Raji (cell line): Measurements from ENCODE around the gene SGK2.

Experiments
- POLR2A ChIP-seq: IDR thresholded peaks from 2 replicates; pipeline ENCODE4 v1.6.1; 2011; ENCODE audit warnings: low read depth, low read length, control low read depth; ENCODE audit not compliant: insufficient read depth

SGK2 gene

DNA sequence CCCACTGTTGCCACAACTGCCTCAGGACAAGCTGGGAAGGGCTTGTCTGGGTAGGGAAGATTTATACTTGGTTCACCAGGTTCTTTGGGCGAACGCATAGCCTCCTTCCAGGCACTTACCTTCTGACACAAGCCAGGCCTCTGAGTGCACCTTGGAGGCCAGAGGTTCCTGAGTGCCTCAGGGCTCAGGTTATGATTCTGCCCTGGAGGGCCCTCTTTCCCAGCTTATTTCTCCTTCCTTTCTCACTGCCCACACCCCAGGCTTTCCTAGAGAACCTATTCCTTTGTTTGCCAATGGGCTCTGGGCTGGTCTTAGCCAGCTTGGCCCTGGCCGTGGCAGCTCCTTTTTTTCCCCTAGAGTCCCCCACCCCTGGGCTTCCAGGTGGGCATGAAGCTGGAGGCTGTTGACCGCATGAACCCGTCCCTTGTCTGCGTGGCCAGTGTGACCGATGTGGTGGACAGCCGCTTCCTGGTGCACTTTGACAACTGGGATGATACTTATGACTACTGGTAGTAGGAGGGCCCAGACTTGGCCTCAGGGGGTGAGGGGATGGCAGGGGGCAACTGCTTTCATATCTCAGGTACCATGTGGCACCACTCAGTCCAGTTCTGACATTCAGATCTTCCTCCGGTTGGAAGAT, 26.3 kb upstream of the SGK2 start:
- no peak for TF ChIP-seq POLR2A

DNA sequence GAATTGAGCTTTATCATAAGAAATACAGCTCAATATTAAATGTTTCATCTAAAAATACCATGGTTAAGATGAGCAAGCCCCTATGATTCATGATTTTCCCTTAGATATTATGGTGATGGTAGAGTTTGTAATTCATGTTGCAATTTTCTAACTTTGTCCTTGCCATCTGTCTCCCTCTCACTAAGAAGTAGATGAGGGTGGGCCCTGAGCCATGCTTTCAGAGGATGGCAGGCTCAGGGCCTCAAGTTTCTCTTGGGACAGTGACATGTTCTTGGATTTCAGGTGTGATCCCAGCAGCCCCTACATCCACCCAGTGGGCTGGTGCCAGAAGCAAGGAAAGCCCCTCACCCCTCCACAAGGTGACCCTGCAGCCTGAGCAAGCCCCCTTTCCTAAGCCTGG, 25.8 kb upstream of the SGK2 start:
- TF ChIP-seq POLR2A, result no peak

DNA sequence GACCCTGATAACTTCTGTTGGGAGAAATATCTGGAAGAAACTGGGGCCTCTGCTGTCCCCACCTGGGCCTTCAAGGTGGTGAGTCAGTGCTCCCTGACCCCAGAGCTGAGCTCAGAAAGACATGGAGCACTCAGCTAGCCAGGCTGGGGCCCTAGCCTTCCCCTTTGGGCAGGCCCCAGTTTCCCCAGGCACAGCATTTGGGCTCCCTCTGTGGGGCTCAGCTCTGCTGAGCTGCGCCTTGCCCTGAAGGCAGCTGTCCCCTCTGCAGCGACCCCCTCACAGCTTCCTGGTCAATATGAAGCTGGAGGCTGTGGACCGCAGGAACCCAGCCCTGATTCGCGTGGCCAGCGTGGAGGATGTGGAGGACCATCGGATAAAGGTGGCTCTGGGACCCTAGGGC, 24.8 kb upstream of the SGK2 start:
- no peak for TF ChIP-seq POLR2A

- no peak for TF ChIP-seq POLR2A
Observed at GRCh38 chr20:43534791-43535350, 24.0 kb upstream of the SGK2 start.

DNA sequence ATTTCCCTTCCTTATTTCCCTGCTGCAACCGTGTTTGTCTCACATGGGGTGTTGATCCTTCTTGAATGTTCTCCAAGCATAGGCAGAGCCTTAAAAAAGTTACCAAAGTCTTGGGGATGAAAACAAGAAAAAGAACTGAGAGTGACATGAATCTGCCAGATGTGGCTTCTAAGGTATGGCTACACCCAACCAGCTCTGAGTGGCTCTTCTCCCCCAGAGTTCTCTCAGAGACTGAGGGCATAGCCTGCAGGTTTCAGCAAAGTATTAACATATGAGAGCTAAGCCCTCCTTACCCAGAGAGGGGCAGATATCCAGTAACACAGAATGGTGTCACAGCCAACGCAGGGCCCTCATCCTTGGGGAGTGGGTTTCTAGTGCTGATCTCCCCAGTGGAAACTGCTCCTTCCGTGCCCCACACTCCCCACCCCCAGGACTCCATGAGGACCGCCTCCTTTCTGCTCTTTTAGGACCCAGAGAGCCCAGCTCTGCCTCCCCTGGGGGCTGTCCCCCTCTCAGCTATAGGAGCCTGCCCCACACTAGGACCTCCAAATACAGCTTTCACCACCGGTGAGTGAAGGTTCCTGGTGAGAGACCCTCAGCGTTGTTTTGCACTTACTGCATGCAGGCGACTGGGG, 23.3 kb upstream of the SGK2 start:
- TF ChIP-seq POLR2A, result no peak

DNA sequence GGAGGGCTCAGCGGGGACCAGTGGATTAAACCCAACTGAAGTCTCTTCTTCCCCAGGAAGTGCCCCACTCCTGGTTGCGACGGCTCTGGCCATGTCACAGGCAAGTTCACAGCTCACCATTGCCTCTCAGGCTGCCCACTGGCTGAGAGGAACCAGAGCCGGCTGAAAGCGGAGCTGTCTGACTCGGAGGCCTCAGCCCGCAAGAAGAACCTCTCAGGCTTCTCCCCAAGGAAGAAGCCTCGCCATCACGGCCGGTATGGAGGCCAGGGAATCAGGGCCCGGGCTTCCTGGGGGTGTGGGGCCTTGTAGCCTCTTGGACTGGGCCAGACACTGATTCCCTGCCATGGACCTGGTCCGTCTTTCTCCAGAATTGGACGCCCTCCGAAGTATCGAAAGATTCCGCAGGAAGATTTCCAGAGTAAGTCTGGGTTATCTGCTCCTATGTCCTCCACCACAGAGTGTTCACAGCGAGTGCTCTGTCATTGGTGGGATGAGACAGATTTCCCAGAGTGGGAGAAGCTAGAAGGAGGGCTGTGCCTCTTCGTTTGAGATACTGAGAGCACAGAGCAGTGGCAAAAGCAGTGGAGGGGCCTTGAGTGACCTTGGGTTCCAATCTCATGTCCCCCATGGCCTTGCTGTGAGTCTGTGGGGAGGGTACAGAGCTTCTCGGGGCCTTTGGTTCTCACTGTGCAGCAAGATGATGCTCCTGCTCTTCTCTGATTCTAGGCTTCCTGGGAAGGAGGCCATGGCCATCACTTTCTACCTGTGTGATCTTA, 22.6 kb upstream of the SGK2 start:
- no peak for TF ChIP-seq POLR2A

DNA sequence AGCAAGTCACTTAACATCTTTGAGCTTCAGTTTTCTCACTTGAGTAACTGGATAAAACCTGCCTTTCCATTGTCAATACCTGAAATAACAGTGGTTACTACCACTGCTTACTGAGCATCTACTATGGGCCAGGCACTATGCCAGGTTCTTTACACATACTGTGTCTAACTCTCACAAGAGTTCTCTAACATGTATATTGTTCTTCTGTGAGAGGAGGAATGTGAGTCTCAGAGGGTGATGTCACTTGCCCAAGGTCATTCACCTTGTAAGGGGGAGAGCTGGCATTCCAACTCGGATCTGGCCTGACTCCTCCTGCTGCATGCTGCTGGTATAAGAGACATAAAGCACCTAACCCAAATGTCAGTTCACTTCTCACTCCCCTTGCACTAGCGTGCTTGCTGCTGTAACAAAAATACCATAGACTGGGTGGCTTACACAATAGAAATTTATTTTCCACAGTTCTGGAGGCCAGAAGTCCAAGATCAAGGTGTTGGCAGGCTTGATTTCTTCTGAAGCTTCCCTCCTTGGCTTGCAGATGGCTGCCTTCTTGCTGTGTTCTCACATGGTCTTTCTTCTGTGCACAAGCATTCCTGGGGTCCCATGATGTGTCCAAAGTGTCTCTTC, 21.9 kb upstream of the SGK2 start:
- TF ChIP-seq POLR2A, result no peak

DNA sequence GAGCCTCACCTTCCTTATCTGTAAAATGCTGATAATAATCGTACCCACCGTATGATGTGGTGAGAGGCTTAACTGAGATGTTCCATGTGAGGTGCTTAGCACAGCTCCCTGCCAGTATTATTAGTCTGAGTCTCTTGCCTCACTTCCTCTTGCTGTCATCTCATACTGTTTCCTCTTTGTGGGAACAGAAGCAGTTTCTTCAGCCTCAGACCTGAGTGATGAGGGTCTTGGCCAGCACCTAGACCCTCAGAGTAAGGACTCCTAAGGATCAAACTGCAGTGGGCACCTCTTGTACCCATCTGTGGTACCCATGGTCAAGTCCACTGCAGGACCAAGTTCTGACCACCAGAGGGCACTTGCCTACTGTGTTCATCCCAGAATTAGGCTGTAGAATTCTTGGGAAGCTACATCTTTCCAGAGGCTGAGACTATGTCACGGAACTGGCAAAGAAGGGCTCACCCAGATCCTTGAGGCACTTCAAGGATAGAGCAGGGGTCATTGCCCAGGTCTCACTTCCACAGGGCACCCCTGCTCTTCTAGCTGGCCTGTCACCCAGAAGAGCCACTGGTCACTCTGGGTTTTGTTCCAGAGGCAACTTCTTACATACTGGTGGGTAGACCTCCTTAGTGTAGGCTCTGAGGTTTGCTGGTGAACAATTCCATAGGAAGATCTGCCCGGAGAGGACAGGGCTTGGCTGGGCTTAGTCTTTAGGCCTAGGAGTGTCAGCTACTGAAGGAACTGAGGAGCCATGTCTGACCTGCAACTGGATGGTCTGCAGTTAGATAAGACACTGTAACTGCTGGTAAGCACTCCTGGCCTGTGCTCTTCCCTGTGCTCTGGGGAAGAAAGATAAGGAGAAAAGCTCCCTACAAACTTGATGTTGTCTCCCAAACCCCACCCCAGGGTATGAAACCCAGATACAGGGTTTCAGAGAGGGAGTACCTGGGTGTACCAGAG, 20.6 kb upstream of the SGK2 start:
- no peak for TF ChIP-seq POLR2A

GRCh38 chr20:43538878-43539700, 19.7 kb upstream of the SGK2 start:
- TF ChIP-seq POLR2A, result no peak

DNA sequence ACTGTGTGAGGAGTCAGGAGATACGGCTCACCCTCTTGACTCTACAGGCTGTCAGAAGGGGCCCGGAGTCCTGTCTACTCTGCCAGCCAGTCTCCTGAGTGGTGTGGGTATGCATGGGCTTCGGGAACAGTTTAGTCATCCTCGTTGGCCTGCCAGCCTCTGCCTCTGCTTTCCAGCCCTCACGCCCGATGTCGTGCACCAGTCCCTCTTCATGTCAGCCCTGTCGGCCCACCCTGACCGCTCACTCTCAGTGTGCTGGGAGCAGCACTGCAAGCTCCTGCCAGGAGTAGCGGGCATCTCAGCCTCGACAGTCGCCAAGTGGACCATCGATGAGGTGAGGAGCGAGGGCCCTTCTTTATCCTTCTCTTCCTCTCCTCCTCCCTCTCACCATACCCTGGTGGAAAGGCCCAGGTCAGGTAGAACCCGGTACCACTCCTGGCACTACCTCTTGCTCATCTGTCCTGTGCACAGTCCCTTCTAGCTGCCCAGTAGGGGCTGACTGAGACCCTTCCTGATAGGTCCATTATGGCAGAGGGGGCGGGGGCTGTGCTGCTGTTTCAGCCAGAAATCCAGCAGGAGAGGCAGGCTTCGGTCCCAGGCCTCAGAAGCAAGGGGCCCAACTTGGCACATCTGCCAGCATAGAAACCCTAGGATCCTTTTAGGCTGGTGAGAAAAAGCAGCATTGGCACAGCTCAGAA, 18.7 kb upstream of the SGK2 start:
- TF ChIP-seq POLR2A, result no peak

GRCh38 chr20:43540673-43541060, 18.2 kb upstream of the SGK2 start:
- TF ChIP-seq POLR2A, result no peak

DNA sequence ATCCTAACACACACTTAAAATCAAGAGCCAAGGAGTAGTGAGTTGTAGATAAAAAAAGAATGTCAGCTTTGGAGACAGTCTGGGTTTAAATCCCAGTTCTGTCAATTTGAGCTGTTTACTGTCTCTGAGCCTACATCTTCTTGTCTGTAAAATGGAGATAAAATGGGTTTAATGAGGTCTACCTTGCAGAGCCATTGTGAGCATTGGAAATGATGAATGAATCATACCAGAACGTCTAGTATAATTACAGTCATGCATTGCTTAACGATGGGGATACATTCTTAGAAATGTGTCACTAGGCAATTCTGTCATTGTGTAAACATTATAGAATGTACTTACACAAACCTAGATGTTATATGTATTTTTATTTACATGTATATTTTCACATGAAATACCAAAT, 17.6 kb upstream of the SGK2 start:
- no peak for TF ChIP-seq POLR2A

DNA sequence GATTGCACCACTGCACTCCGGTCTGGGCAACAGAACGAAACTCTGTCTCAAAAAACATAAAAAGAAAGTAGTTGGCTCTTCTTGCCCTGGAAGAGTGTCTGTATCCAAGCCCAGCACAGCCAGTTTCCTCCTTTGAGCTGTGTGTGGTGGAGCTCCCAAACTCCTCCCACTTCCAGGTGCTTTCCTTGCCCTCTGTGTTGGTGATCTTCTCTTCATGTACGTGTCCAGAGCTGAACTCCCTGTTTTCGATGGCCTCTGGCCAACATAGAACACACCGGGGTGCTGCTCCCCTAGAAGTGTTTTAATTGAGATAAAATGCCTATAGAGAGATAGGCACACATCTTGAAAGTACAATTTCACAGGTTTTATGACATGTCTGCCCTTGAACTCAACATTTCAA, 16.7 kb upstream of the SGK2 start:
- no peak for TF ChIP-seq POLR2A

DNA sequence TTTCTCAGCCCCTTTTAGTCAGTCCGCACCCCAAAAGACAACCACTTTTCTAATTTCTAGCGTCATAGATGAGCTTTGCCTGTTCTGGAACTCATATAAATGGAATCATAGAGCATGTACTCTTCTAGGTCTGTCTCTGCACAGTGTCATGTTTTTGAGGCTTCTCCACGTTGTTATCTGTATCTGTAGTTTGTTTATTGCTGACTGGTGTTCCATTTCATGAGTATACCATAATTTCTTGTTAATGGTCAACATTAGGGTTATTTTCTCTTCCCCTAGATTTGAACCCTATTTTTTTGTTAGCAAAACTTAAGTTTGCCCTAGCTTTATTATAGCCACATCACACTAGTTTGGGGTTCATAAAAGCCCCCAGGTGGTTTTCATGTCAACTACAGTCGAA, 16.2 kb upstream of the SGK2 start:
- TF ChIP-seq POLR2A, result no peak

GRCh38 chr20:43543138-43543537, 15.7 kb upstream of the SGK2 start:
- no peak for TF ChIP-seq POLR2A
